GM23248 (cell line): Measurements from ENCODE around the gene KCNK15.

Experiments
- EZH2 ChIP-seq: fragments of 200-600 bp; sonication (generic); IDR thresholded peaks from 2 replicates; pipeline ENCODE4 v1.6.1; 2018; ENCODE audit warnings: antibody characterized with exemption, mild to moderate bottlenecking; ENCODE audit not compliant: insufficient read depth, poor library complexity, severe bottlenecking
- EZH2phosphoT487 ChIP-seq: fragments of 200-600 bp; sonication (generic); IDR thresholded peaks from 2 replicates; pipeline ENCODE4 v1.6.1; 2018; ENCODE audit warnings: antibody characterized with exemption, moderate library complexity, mild to moderate bottlenecking, low read depth; ENCODE audit not compliant: insufficient read depth

DNA sequence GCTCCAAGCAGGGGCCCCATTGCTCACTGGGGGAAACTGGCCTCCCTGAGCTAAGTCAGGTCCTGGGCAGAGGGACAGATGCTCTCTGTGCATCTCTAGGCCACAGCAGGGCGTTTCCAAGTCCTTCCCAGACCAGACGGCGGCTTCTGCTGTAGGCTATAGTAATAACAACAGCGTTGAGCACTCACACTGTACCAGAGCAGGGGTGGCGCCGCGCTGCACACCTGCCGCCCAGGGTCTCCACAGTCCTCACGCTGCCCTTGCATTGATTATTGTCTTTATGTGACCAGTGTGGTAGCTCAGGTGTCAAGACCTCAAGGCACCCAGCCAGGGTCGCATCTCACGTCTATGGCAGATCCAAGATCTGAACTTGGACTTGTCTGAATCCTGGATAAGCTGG, 45.4 kb upstream of the KCNK15 start:
- TF ChIP-seq EZH2 (no peak), EZH2phosphoT487 (no peak)
